Transverse colon (tissue), 4 donors: ENCODE data around the gene CCDC188. TPM values are rescaled to one million over a fixed set of nuclear protein-coding genes. Genes with fewer than 3 reads are reported as not detected.

Experiments
- DNase-seq: peaks from one replicate; pipeline ENCODE4 v3.0.0-alpha.2; 2019
- H3K27ac ChIP-seq, 4 donors: fragments of 200-600 bp; sonication (generic); 2 replicates each; pipeline ENCODE4 v1.5.1; 2016 to 2018; ENCODE audit warnings: inconsistent platforms in 4 of 4
- H3K27me3 ChIP-seq: fragments of 200-600 bp; sonication (generic); 2 replicates; pipeline ENCODE4 v1.5.1; 2017; ENCODE audit warnings: inconsistent platforms
- H3K36me3 ChIP-seq, 4 donors: fragments of 200-600 bp; sonication (generic); 2 replicates each; pipeline ENCODE4 v1.5.1; 2017 to 2019; ENCODE audit warnings: inconsistent platforms in 4 of 4
- H3K4me1 ChIP-seq, 4 donors: fragments of 200-600 bp; sonication (generic); 2 replicates each; pipeline ENCODE4 v1.5.1; 2017 to 2020; ENCODE audit warnings: inconsistent platforms in 4 of 4
- H3K4me3 ChIP-seq, 4 donors: fragments of 200-600 bp; sonication (generic); 1 replicate in 1 of 4; 2 replicates in 3 of 4; pipeline versions ENCODE4 v1.5.1 to v1.6.1; 2017 to 2019; ENCODE audit warnings: inconsistent platforms in 4 of 4
- H3K9me3 ChIP-seq, 2 donors: fragments of 200-600 bp; sonication (generic); 2 replicates each; pipeline ENCODE4 v1.5.1; 2017 to 2019; ENCODE audit warnings: inconsistent platforms in 2 of 2
- EP300 ChIP-seq: sonication (generic); formaldehyde crosslinking; IDR thresholded peaks from one replicate; pipeline ENCODE4 v1.6.1; 2017; ENCODE audit warnings: antibody characterized with exemption, low read depth
- POLR2A ChIP-seq: fragments of 450-650 bp; IDR thresholded peaks from one replicate; pipeline ENCODE4 v1.6.1; 2016; ENCODE audit warnings: antibody characterized with exemption, mild to moderate bottlenecking, moderate library complexity
- POLR2AphosphoS5 ChIP-seq, 3 donors: sonication (generic); formaldehyde crosslinking; IDR thresholded peaks; one replicate each; pipeline ENCODE4 v1.6.1; 2016; ENCODE audit warnings: antibody characterized with exemption in 3 of 3
- WGBS, 2 donors: methylation state at CpG; one replicate each; pipeline ENCODE4 v1.1.5; 2018; ENCODE audit warnings: low coverage in 1 of 2; 5-methylcytosine and 5-hydroxymethylcytosine counted together
- in situ Hi-C, 4 donors: fragments of 200-750 bp; cut with MboI; loops; one replicate each; pipeline versions ENCODE4 v1.15.0 to v1.15.1; 2017; ENCODE audit warnings: low sequenced_read_pairs in 3 of 4, low pct_ligation_motif_present in 1 of 4, low pct_unique_long_range_greater_than_20kb in 1 of 4
- intact Hi-C: fragments of 100-400 bp; cut with DNase I; formaldehyde crosslinking; loops from one replicate; pipeline ENCODE4 v1.15.1; 2023; ENCODE audit warnings: low total_unique reads
- total RNA-seq, 4 donors: library from RNA; depleted of rRNA; stranded (reverse); fragments of >200 nt; gene quantifications; one replicate each; pipeline ENCODE4 v1.1.0, GENCODE V29; 2016
- TF ChIP-seq, protein P1 (sequence below), 5 experiments: fragments of 200-600 bp in 3 of 5; fragments of 450-650 bp in 2 of 5; sonication (generic) in 3 of 5; IDR thresholded peaks; 1 replicate in 2 of 5; 2 replicates in 3 of 5; pipeline ENCODE4 v1.5.1; 2016 to 2017; ENCODE audit warnings: antibody characterized with exemption in 5 of 5, inconsistent platforms in 3 of 5, mild to moderate bottlenecking in 2 of 5, moderate library complexity in 1 of 5

CCDC188 gene
- total RNA-seq, 4 donors from 2014 or later = 0.41 TPM; not detected in 3

DNA sequence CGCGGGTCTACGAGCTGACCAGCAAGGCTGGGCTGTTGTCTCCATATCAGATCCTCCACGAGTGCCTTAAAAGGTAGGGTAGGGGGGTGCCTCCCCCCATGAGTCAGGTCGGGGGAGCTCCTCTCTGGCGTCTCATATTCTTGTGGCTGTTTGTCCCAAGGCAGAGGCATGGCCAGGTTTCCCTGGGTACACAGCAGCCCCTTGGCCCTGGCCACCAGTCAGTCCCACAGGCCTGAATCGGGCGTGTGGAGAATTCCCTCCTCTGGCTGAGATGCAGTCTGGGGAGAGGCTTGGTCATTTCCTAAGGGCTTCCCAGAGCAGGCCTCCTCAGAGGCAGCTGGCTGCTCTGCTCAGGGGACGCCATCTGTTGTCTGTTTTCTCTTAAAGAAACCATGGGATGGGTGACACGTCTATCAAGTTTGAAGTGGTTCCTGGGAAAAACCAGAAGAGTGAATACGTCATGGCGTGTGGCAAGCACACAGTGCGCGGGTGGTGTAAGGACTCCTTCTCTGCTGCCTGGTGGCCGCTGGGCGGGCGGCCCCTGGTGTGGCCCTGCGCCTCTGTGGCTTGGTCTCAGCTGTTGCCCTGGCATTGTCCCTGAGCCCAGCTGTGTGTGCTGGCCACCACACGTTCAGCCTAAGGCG is 44.5 kb downstream of the CCDC188 start:
- no peak for DNase-seq
- Histone ChIP-seq H3K4me3 (no peak overlapping the region), H3K27ac (no peak overlapping the region), H3K4me1 (no peaks in the 10 kb centered on the region), H3K9me3 (no peaks in the 10 kb centered on the region), H3K36me3 (peaks cover 0 to 29% (median 14%) of the 10 kb centered on the region in 4 donors), H3K27me3 (no peaks in the 10 kb centered on the region)
- in situ Hi-C loops = no loop called here
- intact Hi-C loops = no loop called here
- 88 to 89% methylated on average over 3 to 17 of the region's 20 CpGs for WGBS, 2 donors
- TF ChIP-seq, protein P1, sequence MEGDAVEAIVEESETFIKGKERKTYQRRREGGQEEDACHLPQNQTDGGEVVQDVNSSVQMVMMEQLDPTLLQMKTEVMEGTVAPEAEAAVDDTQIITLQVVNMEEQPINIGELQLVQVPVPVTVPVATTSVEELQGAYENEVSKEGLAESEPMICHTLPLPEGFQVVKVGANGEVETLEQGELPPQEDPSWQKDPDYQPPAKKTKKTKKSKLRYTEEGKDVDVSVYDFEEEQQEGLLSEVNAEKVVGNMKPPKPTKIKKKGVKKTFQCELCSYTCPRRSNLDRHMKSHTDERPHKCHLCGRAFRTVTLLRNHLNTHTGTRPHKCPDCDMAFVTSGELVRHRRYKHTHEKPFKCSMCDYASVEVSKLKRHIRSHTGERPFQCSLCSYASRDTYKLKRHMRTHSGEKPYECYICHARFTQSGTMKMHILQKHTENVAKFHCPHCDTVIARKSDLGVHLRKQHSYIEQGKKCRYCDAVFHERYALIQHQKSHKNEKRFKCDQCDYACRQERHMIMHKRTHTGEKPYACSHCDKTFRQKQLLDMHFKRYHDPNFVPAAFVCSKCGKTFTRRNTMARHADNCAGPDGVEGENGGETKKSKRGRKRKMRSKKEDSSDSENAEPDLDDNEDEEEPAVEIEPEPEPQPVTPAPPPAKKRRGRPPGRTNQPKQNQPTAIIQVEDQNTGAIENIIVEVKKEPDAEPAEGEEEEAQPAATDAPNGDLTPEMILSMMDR (IDR thresholded peaks at IDR 0.05) = no peak
- no peak for TF ChIP-seq POLR2AphosphoS5 (IDR thresholded peaks at IDR 0.05)
- TF ChIP-seq POLR2A = no peak
- TF ChIP-seq EP300 = no peak

DNA sequence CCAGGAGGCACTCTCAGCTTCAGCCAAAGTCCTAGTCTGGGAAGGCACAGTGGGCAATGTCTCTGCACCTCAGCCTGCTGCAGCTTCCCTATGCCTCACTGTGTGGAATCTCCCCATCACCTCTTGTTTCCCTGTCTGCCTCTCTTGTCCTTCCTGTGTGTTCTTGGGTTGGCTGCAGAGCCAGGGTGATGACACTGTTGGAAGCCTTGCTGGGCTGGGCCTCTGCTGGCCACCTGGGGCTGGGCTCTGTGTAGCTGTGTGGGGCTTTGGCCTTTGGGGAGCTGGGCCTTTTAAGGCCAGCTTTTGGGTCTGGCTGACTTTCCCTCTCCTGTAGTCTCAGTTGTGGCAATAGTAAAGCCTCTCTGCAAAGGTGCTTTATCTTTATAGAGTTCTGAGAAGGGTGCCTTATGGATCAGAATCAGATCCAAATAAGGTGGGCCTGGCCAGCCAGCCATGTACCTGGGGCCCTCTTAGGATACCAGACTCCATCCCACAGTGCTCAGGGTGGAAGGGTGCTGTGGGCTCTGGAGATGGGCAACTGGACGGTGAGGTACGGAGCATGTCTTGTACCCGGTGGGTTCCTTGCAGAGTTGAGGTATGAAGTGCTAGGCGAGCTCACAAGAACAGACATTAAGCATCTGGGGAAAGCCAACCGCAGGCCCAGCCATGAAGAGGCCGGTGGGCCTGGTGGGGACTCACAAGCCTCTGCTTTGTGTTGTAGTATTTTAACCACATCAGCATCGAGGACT is 45.2 kb downstream of the CCDC188 start:
- no peak overlapping the region for H3K27ac ChIP-seq
- no peaks in the 10 kb centered on the region for H3K27me3 ChIP-seq
- DNase-seq = no peak
- H3K36me3 ChIP-seq = peaks cover 0 to 32% (median 14%) of the 10 kb centered on the region in 4 donors
- no peaks in the 10 kb centered on the region for H3K4me1 ChIP-seq
- intact Hi-C loops = no loop called here
- no peak overlapping the region for H3K4me3 ChIP-seq
- no peaks in the 10 kb centered on the region for H3K9me3 ChIP-seq
- 88% methylated on average over 7 of the region's 7 CpGs; no CpG with 5 or more reads in 1 of the 2 donors for WGBS, 2 donors
- in situ Hi-C loops = no loop called here
- TF ChIP-seq POLR2A (no peak), POLR2AphosphoS5 (IDR thresholded peaks at IDR 0.05) (no peak), EP300 (no peak)
- TF ChIP-seq, protein P1 (IDR thresholded peaks at IDR 0.05) = no peak

DNA sequence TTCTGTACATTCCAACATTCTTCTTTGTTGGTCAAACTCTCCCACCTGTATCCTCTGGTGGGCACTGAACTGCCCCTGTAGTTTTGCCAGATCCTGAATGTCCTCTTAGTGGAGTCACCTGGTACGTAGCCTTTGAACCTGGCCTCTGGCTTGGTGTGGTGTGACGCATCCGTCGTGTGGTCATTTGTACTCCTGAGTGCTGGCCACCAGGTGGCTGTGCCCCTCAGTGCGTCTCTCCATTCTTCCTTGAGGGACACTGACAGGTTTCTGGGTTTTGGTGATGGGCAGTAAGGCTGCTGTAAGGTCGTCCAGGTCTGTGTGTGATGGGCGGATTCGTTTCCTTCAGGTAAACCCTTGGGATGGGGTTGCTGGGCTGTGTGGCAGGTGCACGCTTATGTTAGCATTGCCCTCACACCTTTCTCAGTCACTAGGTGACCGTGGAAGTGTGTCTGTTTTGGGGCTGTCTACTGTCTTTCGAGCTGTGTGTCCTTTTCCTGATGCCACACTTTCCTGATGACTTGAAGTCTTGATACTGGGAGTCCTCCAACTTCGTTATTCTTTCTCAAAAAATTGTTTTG is 48.6 kb downstream of the CCDC188 start:
- H3K9me3 ChIP-seq = no peaks in the 10 kb centered on the region
- in situ Hi-C loops = no loop called here
- no peaks in the 10 kb centered on the region for H3K4me1 ChIP-seq
- H3K4me3 ChIP-seq = no peak overlapping the region
- H3K27ac ChIP-seq = no peak overlapping the region
- TF ChIP-seq, protein P1 (IDR thresholded peaks at IDR 0.05) = no peak
- TF ChIP-seq POLR2AphosphoS5 (IDR thresholded peaks at IDR 0.05) (no peak), EP300 (no peak), POLR2A (no peak)
- 91% methylated on average over 12 of the region's 12 CpGs; no CpG with 5 or more reads in 1 of the 2 donors for WGBS, 2 donors
- H3K36me3 ChIP-seq = peaks cover 0 to 55% (median 20%) of the 10 kb centered on the region in 4 donors
- intact Hi-C loops = no loop called here
- H3K27me3 ChIP-seq = no peaks in the 10 kb centered on the region
- DNase-seq = no peak

DNA sequence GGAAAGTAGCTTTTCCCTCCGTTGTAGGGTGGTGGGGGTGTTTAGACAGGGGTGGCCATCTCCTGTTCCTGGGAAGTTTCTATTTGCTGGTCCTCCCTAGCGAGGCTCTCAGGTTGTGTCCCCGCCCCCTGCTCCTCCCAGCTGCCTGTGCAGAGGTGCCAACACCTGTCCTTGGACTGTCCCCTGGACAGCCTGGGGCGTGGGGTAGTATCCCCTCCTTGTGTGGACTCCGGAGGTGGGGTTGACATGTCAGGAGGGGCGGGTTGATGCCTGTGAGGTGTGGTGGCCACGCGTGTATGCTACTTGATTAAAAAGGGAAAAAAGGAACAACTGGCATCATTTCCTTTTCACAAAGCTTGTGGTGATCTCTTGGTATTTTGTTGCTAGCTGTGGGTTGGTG is 49.2 kb downstream of the CCDC188 start:
- H3K4me3 ChIP-seq = no peak overlapping the region
- WGBS, 2 donors = 57 to 77% methylated on average over 4 to 8 of the region's 8 CpGs
- TF ChIP-seq POLR2A = no peak
- TF ChIP-seq EP300 = no peak
- no peak for TF ChIP-seq POLR2AphosphoS5 (IDR thresholded peaks at IDR 0.05)
- TF ChIP-seq, protein P1 (IDR thresholded peaks at IDR 0.05) = no peak
- intact Hi-C loops (no loop called here), in situ Hi-C loops (no loop called here)
- peaks cover 0 to 54% (median 21%) of the 10 kb centered on the region in 4 donors for H3K36me3 ChIP-seq
- H3K27ac ChIP-seq = no peak overlapping the region
- no peaks in the 10 kb centered on the region for H3K9me3 ChIP-seq
- no peak for DNase-seq
- no peaks in the 10 kb centered on the region for H3K4me1 ChIP-seq
- no peaks in the 10 kb centered on the region for H3K27me3 ChIP-seq
